Epidermal melanocyte (primary cell): ENCODE results near the gene LIMA1.
"Not testable (repeated sequence)": the region's sequence is repeated elsewhere in the genome, so short reads cannot be mapped to it uniquely, and the experiment has no call there.

Experiments used
- DNase-seq: peaks from one replicate; pipeline ENCODE4 v3.0.0; 2011; ENCODE audit warnings: low spot score; ENCODE audit not compliant: insufficient read length

Gene LIMA1

DNA sequence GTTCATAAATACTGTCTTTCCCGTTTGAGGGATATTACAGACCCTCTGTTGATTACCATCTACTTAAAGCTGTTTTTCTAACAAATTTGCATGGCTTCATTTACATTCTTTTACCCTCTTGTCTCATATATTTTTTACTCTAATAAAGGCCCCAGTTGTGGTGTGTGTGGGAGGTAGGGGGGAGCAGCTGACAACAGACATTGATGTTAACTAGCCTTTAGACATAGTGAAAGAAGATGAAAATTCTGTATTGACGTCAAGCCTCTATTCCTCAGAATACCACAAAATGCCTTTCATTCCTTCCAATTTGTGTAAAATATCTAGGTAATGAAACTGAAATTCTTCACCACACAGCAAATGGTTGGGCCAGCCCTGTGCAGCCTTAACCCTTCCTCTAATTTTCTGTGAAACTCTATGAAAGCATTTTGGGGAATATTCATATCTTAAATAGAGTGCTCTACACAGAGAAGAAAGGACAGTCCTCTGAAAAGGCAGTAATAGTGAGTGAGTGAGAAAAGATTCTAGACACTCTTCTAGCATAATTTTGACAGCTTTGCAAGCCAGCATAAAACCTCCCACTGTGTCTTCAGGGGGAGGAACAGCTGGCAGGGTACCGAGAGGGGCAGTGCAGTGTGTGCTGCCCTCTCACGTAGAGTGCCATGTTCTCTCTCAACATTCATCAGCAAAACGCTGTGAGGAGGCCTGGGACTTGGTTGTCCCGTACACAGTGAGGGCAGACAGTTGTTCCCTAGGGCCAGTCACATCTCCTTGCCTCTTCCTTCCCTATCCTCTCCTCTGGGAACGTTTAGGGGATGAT, 96.0 kb downstream of the LIMA1 start:
- no peak for DNase-seq

DNA sequence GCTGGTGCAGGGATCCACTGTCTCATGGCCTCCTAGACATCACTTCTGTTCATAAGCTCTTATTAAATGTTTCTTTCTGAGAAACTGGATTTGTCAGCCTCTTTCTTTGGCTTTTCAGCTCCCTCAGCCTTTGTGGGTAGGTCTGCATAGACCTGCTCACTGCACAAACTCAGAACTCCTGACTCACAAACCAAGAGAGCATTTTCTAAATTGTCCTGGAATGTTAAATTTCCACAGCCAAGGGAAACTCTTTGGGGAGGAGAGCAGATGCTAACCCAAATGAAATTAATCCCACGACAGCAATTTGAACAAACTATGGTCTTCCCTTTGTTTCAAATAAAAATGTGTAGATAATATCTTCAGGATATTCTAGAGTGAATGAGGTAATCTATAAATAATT, 96.6 kb downstream of the LIMA1 start:
- no peak for DNase-seq

DNA sequence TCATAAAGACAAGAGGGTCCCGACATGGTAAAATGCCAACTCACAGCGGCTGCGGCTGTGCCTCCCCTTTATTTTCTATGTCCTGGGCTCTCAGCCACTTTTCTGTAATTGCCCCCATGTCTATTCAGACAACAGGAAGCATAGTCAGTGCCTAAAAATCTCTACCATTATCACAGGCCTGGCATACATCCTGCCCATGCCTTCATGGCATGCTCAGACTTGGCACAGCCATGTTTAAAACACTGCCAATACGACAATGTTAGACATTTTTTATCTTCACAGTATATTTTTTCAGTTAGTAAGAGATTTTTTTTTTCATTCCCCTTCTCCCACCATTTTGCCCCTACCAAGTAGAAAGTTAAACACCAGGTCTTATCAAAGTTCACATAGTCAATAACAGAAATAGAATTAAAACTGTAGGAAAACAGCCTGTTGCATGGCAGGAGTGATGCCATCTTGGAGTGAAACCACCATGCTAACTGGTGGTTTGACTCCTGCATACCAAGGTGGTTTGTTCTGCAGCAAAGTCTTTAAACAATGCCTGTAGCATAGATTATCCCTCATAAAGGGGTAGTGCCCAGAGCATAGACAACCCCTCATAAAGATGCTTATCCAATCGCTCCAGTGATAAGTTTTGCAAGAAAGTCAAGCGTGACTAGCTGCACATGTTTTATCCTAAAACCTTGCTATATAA, 97.2 kb downstream of the LIMA1 start:
- no peak for DNase-seq

DNA sequence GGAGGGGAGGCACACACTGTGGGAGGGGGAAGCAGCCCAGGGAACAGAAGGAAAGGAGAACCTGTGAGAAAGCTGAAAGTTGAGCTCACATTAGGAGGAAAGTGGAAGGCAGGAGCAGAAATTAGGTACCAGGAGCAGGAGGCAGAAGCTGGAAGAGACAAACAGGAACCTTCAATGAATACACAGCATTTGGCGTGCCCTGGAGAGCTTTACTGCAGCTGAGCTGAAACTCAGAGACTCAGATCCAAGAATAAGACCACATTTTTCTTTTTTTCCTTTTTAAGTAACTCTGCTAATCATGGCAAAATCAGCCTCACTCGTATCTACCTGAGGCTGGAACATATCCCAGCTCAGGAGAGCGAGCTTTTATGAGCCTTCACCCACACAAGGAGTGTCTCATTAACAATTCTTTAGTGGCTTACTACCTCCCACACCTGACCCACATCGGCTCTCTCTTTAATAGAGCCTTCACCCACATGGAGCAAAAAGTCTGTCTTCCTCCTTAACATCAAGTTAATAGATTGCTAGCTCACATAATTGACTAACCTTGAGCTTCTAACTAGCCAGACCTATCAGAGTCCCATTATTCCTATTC, 97.9 kb downstream of the LIMA1 start:
- DNase-seq: no peak

DNA sequence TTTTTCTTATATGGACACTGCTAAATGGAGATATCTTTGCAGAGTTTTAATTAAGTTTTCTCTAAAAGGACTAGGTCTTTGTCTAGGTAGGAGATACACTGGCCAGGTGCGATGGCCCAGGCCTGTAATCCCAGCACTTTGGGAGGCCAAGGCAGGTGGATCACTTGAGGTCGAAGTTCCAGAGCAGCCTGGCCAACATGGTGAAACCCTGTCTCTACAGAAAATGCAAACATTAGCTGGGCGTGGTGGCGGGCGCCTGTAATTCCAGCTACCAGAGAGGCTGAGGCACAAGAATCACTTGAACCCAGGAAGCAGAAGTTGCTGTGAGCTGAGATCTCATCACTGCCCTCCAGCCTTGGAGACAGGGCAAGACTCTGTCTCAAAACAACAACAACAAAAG, 99.1 kb downstream of the LIMA1 start:
- DNase-seq: no peak

DNA sequence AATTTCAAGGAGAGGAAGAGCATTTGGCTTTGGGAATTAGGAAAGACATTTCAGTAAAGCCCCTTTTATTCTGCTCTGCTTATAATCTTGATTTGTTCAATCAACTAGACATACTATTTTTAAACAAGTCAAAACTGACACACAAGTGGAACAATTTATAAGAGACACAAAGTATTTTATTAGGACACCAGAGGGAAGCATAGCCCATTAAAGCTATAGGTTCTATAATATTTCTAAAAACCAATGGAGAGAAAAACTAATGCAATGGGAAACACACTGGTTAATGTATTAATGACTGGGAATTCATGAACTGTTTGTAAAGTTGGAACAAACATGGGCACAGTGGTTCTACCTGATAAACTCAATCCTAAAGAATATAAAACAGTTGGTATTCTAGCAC, 100.9 kb downstream of the LIMA1 start:
- DNase-seq: no peak

DNA sequence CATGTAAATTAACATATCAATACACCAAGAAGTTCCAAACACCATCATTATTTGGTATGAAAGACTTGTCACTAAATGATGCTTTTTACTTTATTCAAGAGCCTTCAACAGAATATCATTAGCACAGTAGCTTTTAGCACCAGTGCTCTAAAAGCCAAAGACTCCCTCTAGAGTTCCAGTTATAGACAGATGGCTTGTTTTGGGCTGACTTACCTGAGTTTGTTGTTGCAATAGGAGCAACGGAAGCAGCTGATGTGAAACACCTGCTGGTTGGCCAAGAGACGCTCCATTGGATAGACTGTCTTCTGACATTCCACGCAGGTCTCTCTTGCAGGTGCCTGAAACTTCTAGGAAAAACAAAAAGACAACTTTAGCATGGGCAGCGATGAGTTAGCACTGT, 101.6 kb downstream of the LIMA1 start:
- DNase-seq: no peak

DNA sequence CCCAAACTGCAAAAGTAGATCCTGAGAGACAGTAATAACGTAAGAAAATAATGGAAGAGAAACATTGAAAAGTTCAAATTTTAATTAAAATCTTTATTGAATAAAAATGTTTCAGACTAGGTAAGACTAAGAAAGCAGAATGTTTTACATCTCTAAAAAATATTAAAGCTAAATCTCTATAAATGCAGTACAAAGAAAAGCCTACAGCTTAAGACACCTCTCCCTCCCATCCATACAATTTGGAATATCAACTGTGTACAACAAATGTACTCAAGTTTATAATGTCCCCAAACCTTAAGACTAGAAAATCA, 107.6 kb downstream of the LIMA1 start:
- no peak for DNase-seq

DNA sequence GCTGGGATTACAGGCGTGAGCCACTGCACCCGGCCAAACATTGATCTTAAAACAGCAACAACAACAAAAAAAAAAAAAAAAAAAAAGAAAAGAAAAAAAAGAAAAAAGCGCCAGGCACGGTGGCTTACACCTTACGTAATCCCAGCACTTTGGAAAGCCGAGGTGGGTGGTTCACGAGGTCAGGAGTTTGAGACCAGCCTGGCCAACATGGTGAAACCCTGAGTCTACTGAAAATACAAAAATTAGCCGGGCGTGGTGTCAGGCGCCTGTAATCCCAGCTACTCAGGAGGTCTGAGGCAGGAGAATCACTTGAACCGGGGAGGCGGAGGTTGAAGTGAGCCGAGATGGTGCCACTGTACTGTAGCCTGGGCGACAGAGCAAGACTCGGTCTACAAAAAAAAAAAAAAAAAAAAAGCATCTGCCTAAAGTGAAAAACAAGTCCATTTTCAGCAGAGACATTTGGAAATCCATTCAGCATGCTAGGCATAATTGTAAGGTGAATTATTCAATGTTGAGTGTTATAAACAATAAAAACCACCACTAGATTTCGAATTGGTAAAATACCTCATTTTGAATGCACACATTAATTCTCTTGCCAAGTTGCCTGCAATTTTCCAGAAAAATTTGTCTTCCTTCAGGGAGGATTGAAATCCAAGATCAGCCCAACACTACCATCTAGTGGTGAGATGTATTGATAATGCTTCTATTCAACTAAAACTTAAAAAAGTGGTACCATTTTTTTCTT, 108.2 kb downstream of the LIMA1 start:
- DNase-seq: peak; percentile 53

DNA sequence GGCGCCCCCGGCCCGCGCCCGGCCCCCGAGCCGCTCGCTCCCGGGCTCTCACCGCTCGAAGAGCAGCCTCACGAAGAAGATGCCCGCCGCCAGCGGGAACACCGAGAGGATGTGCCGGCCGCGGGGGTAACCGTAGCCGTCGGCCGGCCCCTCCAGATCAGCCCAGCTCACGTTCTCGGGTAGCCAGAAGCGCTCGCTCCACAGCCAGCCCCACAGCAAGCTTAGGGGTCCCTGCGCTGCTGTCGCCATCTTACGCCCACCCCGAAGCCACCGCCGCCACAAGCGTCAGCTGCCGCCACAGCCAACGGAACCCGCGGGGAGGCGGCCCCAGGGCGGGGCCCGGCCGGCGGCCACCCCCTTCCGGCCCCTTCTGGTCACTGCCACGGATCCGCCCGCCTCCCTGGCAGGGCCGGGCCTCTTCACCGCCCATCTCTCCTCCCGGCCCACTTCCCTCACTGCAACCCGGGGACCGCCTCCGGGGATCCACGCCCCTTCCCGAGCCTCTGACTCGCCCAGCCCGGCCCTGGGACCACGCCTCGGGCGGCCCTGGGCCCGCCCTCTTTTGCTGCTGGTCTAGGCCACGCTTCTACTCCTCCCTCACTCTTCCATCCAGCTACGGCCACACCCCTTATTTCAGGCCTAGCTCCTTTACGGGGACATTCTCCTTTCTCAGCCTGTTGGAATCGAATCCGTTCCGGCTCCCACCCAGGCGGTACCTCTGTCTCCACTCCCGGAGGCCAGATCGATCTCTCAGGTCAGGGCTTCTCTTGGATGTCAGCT, 116.1 kb downstream of the LIMA1 start, which contains the start of gene CERS5:
Gene CERS5, minus strand, starts transcription at position 321 of the 780 bp plus-strand sequence. Its CDS starts 72 bp downstream, at position 249.
- peak; percentile 97 for DNase-seq

DNA sequence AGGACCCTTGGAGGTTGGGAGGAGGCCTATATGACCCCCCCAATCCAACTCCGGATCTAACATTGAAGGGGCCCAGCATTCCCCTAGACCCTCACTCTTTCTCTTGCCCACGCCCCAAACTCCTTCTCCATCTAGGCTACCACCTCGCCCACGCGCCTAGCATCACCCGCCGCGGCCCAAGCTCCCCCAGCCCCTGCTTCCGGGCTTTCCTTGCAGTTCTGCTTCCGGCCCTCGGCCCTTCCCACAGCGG, 116.6 kb downstream of the LIMA1 start:
- DNase-seq: no peak

DNA sequence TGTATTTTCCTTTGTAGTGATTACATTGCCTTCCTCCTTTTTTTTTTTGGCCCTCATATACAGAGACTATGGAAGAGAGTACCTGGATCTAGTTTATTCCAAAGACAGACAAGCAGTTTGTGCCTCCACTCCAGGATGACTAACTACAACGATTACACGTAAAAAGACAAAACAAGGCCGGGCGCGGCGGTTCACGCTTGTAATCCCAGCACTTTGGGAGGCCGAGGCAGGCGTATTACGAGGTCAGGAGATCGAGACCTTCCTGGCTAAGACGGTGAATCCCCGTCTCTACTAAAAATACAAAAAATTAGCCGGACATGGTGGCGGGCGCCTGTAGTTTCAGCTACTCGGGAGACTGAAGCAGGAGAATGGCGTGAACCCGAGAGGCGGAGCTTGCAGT, 118.4 kb downstream of the LIMA1 start:
- DNase-seq: no peak

DNA sequence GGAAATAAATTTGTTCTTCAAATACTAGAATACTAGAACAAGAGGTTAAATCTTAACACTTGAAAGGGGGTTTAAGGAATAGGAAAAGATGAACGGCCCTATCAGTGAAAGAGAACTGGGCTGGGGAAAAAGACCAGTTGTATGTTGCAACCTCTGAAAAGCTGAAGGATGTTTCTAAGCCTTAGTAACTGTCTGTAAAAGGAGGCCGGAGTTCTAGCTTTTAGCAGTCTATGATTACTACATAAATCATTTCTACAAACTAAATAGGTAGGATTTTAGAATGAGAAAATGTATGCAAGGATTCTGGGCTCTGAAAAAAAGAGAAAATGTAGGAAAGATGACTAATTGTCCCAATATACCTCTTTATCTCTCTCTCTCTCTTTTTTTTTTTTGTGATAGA, 121.1 kb downstream of the LIMA1 start:
- DNase-seq: no peak

DNA sequence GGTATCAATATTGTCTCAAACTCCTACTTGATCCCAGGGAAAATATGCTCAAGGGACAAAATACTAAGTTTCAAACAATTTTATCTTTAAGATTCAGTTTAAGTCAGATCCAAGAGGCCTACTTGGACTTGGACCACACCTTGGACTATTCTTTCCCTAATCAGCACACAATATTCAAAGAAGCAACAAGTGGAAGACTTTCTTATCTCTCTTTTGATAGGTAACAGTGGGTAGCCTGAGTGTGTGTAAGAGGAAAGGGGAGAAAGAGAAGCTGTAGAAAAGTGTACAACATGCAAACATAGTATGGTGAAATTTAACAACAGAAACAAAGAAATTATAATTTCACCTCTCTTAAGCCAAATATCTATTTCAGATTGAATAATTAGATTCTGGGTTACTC, 122.7 kb downstream of the LIMA1 start:
- no peak for DNase-seq

DNA sequence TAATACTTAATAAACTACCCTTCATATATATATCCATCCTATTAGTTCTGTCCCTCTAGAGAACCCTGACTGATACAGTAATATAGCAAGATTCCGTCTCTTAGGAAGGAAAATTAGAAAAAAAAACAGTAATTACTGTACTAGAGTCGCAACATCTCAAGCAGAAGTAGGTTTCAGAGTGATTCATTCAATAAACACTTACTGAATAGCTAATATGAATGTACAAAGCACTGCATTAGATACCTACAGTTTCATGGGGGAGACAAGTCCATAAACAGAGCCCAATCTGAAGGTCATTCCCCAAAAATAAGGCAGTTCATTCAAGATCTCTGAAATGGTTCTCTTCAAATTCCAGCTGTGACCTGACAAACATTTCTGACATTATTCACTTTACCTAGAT, 126.1 kb downstream of the LIMA1 start:
- no peak for DNase-seq

DNA sequence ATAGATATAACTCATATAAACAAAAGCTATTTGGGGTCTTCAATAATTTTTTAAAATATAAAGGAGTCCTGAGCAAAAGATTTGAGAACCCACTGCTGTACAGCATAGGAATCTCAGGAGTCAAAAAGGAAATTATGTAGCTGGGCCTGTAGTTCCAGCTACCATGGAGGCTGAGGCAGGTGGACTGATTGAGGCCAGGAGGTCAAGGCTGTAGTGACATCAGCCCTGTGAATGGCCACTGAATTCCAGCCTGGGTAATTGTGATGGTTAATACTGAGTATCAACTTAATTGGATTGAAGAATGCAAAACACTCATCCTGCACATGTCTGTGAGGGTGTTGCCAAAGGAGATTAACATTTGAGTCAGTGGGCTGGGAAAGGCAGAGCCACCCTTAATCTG, 126.7 kb downstream of the LIMA1 start:
- DNase-seq: no peak

DNA sequence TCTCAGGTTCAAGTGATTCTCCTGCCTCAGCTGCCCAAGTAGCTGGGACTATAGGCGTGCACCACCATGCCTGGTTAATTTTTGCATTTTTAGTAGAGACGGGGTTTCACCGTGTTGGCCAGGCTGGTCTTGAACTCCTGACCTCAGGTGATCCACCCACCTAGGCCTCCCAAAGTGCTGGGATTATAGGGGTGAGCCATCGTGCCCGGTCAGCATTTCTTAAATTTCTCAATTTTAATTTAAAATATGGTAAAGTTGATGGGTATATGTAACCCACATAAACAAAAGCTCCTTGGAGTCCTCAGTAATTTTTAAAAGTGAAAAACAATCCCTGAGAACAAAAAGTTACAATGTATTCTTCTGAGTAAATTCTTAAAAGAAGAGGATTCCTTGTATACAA, 128.4 kb downstream of the LIMA1 start:
- not testable (repeated sequence) for DNase-seq

DNA sequence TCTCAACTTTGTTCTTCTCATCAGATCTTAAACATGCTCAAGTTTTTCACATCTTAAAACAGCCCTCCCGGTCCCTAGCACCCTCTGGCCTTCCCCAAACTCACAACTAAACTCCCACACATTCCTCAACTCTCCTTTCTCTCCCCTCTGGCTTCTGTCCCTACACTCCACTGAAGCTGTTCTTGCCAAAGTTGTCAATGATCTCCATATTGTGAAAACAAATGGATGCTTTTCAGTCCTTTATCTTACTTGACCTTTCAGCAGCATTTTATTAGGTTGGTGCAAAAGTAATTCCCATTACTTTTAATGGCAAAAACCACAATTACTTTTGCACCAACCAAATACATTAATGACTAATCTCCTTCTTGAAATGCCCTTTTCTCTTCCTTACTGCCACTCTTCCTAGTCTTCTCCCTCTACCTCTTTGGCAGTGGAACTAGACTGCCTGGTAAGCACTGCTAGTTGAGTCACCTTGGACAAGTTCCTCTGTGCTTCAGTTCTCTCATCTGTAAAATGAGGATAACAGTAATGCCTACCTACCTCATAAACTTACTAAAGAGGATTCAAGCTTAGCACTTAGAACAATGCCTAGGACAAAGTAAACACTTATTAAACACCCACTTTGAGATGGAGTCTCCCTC, 132.2 kb downstream of the LIMA1 start:
- no peak for DNase-seq

DNA sequence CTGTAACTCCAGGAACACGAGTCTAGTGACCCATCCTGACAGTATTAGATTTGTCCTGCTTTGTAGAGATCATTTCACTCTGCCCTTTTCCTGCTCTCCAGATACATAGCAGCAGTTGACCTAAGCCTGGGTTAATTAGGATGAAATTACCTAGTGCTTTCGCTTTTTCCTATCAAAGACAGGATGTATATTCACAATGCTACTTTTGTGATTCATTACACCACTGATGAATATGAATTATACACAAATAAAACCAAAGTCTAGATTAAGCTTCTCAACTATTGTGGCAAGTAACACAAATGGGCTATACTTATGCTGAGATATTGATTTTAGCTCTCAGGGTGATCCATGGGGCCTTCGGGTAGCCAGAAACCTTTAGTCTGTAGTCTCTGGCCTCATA, 134.0 kb downstream of the LIMA1 start:
- no peak for DNase-seq

DNA sequence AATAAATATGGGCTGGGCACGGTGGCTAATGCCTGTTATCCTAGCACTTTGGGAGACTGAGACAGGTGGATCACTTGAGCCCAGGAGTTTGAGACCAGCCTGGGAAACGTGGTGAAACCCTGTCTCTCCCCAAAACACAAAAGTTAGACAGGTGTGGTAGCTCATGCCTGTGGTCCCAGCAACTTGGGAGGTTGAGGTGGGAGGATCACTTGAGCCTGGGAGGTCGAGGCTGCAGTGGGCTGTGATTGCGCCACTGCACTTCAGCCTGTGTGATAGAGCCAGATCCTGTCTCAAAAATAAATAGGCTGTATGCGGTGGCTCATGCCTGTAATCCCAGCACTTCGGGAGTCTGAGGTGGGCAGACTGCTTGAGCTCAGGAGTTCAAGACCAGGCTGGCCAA, 135.3 kb downstream of the LIMA1 start:
- not testable (repeated sequence) for DNase-seq

DNA sequence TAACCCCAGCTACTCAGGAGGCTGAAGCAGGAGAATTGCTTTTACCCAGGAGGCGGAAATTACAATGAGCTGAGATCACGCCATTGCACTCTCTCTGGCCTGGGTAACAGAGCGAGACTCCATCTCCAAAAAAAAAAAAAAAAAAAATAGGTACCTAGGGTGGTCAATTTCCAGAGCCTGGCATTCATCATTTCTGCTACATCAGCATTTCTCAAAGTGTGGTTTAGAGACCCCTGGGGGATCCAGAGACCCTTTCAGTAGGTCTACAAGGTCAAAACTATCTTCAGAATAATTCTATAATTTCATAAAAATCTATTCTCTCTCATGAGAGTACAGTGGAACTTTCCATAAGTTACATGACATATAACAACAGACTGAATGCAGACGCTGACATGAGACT, 136.0 kb downstream of the LIMA1 start:
- DNase-seq: no peak
